Activated CD8-positive, alpha-beta memory T cell treated with anti-CD3 and anti-CD28 coated beads for 36 hours (primary cell): ENCODE results near the gene CRYGB. TPM values are rescaled to one million over a fixed set of nuclear protein-coding genes. Genes with fewer than 3 reads are reported as not detected.
"Not testable (repeated sequence)": the region's sequence is repeated elsewhere in the genome, so short reads cannot be mapped to it uniquely, and the experiment has no call there.

Experiments used
- CTCF ChIA-PET: fragments of 350-600 bp; sonication (Branson Sonifier 250); formaldehyde crosslinking; loops from one replicate; lab custom pipeline; 2021; ENCODE audit warnings: antibody characterized with exemption; lab: Charles Lee
- POLR2A ChIA-PET: fragments of 350-600 bp; sonication (Branson Sonifier 250); formaldehyde crosslinking; loops from one replicate; lab custom pipeline; 2021; ENCODE audit warnings: antibody characterized with exemption; lab: Charles Lee
- total RNA-seq, 2 experiments: library from RNA; stranded (reverse); gene quantifications; one replicate each; pipeline ENCODE4 v1.2.3, GENCODE V29; 2021

The CRYGB gene
- total RNA-seq, 2 experiments from 2014 or later = not detected

DNA sequence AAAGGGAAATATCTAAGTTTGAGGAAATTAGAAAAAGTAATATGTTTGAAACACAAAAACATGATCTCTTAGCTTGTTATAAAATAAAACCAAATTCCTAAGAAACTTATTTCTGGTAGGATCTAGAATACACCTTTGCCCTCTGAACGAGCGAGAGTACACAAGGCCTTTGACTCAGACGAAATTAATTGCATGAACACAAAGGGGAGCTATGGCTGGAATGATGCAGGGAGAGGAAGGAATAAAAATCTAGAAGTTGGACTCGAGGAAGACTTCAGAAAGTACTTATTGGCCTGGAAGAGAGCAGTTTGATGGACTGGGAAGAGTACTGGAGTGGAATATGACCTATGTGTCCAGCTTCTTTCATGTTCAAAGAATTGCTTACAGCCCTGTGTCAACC, 20.7 kb downstream of the CRYGB start:
- ChIA-PET CTCF (no interaction called here), POLR2A (no interaction called here)

- CTCF ChIA-PET = not testable (repeated sequence)
These were observed 21.8 kb downstream of the CRYGB start, which contains the start of gene CRYGD for GRCh38 chr2:208124013-208124715. TSS of gene CRYGD (minus strand) at chr2:208124524. CDS start at chr2:208124473, 51 bp downstream.

GRCh38 chr2:208122248-208122647, 23.7 kb downstream of the CRYGB start:
- POLR2A ChIA-PET = interaction anchor here (0.6 kb wide), 1 partner anchor 594 kb away, joined by 7 read pairs; no protein-coding TSS in a partner anchor

More at GRCh38 chr2:208124013-208124715, 21.8 kb downstream of the CRYGB start, which contains the start of gene CRYGD:
- POLR2A ChIA-PET = not testable (repeated sequence)

GRCh38 chr2:208118918-208119317, 27.0 kb downstream of the CRYGB start:
- ChIA-PET CTCF (no interaction called here), POLR2A (no interaction called here)

More at GRCh38 chr2:208122248-208122647, 23.7 kb downstream of the CRYGB start:
- CTCF ChIA-PET = interaction anchor here (0.6 kb wide), 1 partner anchor 16 kb away, joined by 3 read pairs; no protein-coding TSS in a partner anchor

DNA sequence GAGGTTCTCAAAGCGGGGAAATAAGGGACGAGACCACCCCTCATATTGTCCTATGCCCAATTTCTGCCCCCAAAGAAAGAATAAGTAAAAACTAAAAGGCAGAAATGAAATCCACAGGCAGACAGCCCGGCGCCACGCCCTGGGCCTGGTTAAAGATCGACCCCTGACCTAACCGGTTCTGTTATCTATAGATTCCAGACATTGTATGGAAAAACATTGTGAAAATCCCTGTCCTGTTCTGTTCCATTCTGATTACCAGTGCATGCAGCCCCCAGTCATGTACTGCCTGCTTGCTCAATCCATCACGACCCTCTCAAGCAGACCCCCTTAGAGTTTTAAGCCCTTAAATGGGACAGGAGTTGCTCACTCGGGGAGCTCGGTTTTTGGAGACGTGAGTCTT, 28.6 kb downstream of the CRYGB start:
- POLR2A ChIA-PET, CTCF ChIA-PET: not testable (repeated sequence)

- POLR2A ChIA-PET = no interaction called here
- CTCF ChIA-PET = no interaction called here
These were observed 33.0 kb downstream of the CRYGB start for GRCh38 chr2:208112969-208113368.

- CTCF ChIA-PET, POLR2A ChIA-PET: not testable (repeated sequence)
These were observed 33.6 kb downstream of the CRYGB start for GRCh38 chr2:208112273-208112745.

- ChIA-PET POLR2A (no interaction called here), CTCF (no interaction called here)
These were observed 42.3 kb downstream of the CRYGB start for GRCh38 chr2:208103616-208104015.

GRCh38 chr2:208101716-208102631, 44.0 kb downstream of the CRYGB start:
- ChIA-PET POLR2A (no interaction called here), CTCF (interaction anchor here (0.6 kb wide), 1 partner anchor 14 kb away, joined by 3 read pairs; no protein-coding TSS in a partner anchor)

DNA sequence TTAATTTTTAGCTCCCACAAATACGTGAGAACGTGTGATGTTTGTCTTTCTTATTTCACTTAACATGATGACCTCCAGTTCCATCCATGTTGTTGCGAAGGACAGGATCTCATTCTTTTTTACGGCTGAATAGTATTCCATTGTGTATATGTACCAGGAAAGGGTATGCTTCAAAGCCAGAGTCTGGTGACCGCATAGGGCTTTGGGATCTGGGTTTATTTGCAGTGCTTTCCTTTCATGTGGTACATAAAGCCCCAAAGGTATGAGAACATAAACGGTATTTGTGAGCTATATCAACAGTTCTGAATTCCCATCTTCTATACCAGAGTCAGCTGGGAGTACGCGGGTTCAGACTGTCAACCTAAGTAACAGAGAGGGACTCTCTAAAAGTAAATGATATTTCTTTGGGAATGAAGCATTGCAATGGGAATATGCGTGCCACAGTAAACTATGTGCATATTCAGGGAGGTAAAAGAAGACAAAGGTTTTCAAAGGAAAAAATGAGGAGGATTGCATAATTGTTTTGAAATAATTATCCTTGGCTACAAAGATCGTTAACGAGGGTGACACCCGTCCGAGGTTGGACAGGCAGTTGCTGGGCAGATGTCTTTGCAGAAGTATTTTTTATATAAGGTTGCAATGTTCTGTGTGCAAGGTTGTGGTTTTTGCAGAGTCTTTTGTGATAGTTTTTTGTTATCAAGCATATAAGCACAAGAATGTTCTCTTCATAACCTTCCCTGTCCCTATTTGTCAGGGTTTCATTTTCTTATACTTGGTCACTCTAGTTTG, 46.1 kb downstream of the CRYGB start:
- ChIA-PET POLR2A (no interaction called here), CTCF (no interaction called here)

DNA sequence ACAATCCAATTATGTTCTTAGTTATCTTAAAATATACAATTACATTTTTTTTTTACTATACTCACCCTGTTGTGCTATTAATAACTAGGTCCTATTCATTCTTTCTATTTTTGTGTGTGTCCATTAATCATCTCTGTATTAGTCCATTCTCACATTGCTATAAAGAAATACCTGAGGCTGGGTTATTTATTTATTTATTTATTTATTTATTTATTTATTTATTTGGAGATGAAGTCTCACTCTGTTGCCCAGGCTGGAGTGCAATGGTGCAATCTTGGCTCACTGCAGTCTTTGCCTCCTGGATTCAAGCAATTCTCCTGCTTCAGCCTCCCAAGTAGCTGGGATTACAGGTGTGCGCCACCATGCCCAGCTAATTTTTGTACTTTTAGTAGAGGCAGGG, 47.3 kb downstream of the CRYGB start:
- POLR2A ChIA-PET, CTCF ChIA-PET: not testable (repeated sequence)

- CTCF ChIA-PET = no interaction called here
- POLR2A ChIA-PET = no interaction called here
These were observed 47.7 kb downstream of the CRYGB start for GRCh38 chr2:208098267-208098666.

- POLR2A ChIA-PET = no interaction called here
- CTCF ChIA-PET = no interaction called here
These were observed 48.2 kb downstream of the CRYGB start for GRCh38 chr2:208097801-208098200.

DNA sequence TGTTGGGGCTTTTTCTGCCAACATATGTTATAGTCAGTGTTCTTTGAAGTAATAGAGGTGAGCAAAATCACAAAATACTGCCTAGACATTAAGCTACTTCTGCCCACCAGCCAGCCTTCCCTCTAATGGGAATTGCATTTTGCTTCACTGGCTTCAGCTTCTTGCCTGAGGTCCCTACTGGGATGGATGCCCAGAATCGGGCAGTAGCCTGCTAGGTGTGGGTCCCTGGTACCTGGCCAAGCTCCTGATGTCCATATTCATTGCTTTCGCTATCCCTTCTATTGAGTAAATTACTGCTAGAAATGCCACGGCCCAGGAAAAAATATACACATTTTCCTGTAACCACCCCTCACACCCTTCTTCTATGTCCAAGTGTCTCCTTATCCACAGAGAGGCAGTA, 48.6 kb downstream of the CRYGB start:
- ChIA-PET POLR2A (no interaction called here), CTCF (no interaction called here)

DNA sequence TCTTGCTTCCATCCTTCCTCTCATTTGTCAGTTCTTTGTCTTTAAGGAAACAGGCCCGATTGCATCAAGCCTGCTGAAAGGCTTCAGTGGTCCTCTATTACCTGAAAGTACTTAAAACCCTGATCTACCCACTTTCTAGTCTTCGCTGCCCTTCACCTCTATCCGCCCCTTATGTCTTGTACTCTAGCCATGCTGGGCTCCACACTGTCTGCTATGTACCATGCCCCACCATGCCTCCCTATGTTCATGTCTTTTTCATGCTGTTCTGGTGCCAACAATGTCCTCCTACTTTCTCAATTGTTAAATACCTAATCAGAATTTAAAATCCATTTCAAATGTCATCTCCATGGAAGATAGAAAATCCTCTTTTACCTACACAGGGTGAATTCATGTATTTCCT, 49.9 kb downstream of the CRYGB start:
- POLR2A ChIA-PET = interaction anchor here (0.8 kb wide), 1 partner anchor 144 kb away, joined by 7 read pairs; no protein-coding TSS in a partner anchor
- CTCF ChIA-PET = no interaction called here

DNA sequence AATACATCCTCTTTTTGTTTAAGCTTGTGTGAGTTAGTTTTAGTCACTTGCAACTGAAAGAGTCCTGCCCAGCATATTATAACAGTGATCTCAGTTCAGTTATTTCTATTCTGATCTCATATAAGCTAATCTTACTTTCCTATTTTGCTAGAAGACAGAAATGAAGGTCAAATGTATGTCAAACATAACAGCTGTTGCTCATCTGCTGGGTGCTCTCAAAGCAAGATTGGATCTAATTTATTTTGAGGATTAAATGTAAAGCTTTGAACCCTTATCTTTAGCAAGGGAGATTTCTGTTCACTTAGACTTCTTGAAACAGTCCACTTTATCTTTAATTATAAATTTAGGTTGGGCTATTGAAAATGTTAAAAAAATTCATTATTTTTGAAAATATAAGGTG, 52.8 kb downstream of the CRYGB start:
- ChIA-PET CTCF (no interaction called here), POLR2A (no interaction called here)
